Activated CD4-positive, CD25-positive, alpha-beta regulatory T cell treated with anti-CD3 and anti-CD28 coated beads, Interleukin-2, amount 50 U/mL, for 16 hours (primary cell): ENCODE measurements around the gene CPOX.

ENCODE experiments used
- DNase-seq: peaks from one replicate; pipeline ENCODE4 v3.0.0-alpha.2; 2020; ENCODE audit warnings: low read depth, low spot score

CPOX gene

DNA sequence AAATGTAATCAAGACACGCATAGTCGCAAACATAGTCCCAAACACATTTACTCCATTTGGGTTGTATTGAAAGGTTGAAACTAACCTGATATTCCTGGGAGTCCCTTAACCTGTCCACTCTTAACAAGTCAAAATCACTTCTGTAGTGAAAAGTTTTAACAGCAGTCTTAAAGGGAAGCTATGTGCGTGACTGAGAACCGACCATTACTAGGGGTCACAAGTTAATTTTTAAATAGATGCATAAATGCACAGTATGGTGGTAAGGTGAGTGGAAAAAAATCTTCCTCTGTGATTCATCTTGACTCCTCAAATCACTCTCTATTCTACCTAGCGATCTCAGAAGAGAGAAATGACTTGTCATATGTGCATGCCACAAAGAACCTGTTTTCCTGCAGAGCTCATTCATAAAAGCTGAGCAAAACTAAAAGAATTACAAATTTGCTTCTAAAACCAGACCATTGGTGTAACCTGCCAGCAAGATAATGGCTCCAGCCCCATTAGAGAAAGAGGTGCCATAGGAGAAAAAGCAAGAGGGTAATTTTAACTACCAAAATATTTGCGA lies 56.9 kb downstream of the CPOX start:
- DNase-seq = no peak

- DNase-seq = no peak
Measured at GRCh38 chr3:98534734-98535133, 58.7 kb downstream of the CPOX start.

DNA sequence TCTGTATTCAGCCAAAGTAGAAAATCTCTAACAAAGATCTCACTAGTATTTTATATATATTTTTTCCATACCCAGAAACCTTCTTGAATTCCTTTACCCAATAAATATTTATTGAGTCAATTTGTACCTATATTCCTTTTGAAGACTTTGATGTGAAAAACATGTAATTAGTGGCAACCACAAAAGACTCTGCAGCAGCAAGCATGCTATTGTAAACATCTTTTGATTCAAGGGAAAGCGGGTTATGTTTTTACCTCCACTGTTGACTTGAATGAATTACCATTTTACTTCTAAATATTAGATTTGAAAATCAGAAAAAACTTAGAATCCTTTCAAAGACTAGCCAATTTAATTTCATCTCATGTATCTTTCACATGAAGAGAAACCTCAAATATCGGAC lies 59.2 kb downstream of the CPOX start:
- no peak for DNase-seq

DNA sequence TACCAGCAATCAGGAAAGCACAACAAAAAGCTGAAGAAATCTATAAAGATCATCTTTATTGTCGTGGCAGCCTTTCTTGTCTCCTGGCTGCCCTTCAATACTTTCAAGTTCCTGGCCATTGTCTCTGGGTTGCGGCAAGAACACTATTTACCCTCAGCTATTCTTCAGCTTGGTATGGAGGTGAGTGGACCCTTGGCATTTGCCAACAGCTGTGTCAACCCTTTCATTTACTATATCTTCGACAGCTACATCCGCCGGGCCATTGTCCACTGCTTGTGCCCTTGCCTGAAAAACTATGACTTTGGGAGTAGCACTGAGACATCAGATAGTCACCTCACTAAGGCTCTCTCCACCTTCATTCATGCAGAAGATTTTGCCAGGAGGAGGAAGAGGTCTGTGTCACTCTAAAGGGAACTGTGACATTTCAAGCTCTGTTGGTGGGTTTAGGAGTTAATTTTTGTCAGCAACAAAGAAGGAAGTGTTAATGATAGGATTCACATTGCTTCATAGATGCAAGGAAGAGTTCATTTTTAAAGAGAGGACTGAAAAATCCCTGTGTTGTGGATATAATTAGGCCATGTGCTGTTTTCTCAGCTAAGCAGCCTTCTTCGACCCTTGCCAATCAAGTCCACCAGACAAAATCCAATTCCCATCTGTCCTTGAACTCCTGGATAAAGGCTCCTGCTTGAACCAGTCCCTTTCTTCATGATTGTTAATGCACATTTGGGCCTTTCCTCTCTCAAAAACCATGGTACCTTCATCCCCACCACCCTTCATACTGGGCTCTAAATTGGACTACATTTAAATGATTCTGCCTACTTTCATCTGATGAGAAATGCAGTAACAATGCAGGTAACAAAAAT lies 60.5 kb downstream of the CPOX start:
- DNase-seq = no peak

DNA sequence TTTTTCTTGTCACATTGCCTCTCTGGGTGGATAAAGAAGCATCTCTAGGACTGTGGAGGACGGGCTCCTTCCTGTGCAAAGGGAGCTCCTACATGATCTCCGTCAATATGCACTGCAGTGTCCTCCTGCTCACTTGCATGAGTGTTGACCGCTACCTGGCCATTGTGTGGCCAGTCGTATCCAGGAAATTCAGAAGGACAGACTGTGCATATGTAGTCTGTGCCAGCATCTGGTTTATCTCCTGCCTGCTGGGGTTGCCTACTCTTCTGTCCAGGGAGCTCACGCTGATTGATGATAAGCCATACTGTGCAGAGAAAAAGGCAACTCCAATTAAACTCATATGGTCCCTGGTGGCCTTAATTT lies 61.2 kb downstream of the CPOX start:
- no peak for DNase-seq

DNA sequence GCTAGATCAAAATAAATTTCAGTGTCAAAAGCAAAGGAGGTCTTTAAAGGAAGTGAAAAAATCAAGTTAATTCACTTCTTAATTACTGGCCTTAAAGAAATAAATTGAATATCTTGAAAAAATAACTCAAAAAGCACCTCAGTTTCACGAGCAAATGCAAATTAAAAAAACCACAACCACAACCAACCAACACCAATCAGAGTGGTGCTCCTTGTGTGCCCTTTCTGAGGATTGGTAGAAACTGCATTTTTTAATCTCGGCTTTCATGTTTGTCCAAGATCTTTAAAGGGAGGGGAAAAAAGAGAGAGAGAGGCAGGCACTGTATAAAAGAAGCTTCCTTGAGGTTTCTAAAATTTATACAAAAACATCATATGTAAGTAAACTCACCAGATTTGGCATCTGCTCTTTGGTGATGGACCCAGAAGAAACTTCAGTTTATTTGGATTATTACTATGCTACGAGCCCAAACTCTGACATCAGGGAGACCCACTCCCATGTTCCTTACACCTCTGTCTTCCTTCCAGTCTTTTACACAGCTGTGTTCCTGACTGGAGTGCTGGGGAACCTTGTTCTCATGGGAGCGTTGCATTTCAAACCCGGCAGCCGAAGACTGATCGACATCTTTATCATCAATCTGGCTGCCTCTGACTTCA lies 61.7 kb downstream of the CPOX start, which contains the start of gene GPR15:
Gene GPR15, plus strand, starts transcription at position 357 of the 653 bp plus-strand sequence. Its CDS starts 56 bp downstream, at position 413.
- DNase-seq = no peak

DNA sequence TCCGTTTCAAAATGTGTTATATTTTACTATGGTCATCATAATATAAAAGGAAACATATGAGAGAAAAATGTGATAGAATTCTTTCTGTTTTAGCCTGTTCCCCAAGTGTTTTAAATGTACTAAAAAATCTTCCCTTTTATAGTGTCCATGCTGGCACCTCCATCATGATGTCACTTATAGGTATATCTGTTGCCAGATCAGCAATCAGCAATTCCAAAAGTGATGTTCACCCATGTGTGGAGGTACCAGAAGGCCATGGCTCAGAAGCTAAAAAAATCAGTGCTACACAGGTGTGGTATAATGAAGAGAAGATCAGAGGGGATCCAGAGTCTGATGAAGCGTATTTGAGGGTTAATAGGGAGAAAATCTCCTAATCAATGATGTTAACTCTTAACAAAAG lies 62.7 kb downstream of the CPOX start:
- no peak for DNase-seq

DNA sequence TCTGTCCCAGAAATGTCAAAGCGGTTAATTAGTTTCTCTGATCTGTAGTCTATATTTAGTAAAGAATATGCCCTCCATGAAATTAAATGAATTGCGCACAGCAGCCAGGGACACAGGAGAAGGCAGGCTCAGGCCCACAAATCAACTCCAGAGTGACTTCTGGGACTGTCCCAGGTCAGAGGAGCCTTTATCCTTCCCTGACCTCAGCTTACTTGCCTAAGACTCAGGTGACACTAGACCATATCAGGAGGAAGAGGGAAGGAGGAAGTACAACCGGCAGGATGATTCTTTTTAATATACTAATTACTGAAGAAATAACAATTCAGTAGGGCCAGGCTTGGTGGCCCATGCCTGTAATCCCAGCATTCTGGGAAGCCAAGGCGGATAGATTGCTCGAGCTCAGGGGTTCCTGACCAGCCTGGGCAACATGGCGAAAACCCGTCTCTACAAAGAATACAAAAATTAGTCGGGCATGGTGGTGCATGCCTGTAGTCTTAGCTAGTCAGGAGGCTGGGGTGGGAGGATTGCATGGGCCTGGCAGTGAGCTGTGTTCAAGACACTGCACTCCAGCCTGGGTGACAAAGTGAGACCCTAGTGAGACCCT lies 63.5 kb downstream of the CPOX start:
- no peak for DNase-seq
